HG02884 (cell line): ENCODE results near the gene TNFAIP3.
A peak's percentile ranks its signal among the peaks of the same experiment; 100 is the strongest.

ENCODE experiments used
- ATAC-seq: cut with Tn5 transposase; IDR thresholded peaks from one replicate; pipeline ENCODE4 v1.9.1; 2021; ENCODE audit warnings: mild to moderate bottlenecking, moderate library complexity; ENCODE audit not compliant: unreplicated experiment

TNFAIP3 gene

GRCh38 chr6:137862419-137863090 lies 4.5 kb upstream of the TNFAIP3 start:
- no peak for ATAC-seq

DNA sequence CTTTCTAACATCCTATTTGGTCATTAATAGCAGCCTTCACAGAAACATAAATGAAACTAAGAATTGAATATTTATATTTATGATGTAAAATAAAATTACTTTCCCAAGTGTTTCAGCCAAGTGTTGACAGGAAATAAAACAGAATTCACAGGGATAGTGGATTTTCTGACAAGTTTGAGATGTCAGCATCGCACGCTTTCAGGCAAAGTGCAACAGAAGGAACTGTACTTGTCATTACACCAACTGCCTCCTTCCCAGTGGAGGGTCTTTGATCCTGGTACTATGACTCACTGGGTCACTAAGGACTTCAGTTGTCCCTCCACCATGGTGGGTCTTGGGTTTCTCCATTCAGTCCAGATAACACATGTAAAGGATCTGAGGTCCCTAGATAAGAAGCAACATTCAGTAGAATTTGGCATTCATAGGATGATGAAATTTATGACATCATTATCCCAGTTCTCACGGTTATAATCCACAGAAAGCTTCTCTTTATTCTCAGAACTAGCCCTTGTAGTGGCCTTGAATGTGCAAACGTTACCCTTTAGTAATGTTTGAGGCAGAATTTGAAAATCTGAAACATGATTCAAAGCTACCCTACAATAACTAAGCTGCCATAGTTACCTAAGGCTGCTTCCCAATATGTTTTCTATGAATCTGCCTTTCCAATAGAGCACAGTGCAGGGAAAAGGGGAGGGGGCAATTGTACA lies 3.8 kb upstream of the TNFAIP3 start:
- no peak for ATAC-seq

DNA sequence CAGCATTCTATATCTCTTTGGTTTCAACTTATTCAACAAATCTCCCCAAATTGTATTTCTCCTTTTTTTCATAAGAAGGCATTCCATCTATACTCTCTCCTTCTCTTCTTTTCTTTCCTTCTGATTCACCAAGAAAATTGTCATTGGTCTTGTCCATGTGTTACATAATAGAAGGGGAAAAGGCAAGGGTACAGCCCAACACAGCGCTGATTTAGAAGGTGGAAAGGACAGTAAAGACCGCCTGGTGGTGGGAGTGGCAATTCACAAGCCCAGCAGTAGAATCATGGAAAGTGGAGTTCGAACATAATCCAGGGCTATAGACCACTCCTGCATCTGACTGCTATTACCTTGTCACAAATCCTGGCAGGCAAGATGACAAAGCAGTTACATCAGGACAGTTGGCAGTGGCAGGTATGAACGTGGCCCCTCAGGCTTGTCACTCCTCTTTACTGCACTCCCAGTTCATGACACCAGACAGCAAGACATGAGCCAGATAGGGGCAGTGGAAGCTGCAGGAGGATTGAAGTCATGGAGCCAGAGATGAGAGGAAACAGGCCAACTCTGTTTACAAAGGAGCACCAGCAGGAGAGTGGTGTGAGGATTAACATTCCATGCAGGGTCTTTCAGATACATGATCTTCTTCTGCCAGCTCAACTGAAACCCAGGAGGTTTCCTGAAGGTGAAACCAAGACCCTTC lies 2.1 kb upstream of the TNFAIP3 start:
- ATAC-seq: no peak

DNA sequence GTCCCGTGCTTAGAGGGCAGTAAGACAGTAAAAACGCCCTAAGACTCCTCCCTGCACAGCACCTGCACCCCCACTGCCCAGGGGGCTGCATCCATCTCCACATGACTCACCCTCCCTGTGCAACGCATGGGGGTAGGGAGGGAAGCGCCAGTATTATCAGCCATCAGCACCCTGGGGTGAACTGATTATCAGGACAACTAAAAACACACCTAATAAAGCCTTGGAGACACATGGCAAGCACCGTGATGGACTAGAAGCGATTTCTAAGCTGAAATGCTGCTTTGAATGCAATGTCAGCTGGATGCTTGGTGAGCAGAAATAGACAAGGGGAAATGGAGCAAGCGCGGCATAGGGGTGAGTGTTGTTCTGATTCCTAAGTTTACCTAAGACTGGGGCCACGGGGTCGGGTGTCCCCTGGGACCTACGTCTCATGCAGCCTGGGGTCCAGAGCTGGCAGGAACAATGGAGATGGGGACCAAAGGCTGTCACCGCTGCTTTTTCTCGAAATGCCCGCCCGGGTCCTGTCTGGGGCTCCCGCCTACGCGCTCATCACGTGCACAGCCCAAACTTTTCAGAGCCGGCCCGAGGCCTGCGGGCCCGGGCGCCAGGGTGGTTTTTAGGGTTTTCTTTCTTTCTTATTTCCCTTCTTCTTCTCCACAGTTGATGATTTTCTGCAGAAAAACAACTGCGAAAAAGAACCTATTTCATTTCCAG lies 702 bp upstream of the TNFAIP3 start:
- peak; percentile 16 for ATAC-seq

DNA sequence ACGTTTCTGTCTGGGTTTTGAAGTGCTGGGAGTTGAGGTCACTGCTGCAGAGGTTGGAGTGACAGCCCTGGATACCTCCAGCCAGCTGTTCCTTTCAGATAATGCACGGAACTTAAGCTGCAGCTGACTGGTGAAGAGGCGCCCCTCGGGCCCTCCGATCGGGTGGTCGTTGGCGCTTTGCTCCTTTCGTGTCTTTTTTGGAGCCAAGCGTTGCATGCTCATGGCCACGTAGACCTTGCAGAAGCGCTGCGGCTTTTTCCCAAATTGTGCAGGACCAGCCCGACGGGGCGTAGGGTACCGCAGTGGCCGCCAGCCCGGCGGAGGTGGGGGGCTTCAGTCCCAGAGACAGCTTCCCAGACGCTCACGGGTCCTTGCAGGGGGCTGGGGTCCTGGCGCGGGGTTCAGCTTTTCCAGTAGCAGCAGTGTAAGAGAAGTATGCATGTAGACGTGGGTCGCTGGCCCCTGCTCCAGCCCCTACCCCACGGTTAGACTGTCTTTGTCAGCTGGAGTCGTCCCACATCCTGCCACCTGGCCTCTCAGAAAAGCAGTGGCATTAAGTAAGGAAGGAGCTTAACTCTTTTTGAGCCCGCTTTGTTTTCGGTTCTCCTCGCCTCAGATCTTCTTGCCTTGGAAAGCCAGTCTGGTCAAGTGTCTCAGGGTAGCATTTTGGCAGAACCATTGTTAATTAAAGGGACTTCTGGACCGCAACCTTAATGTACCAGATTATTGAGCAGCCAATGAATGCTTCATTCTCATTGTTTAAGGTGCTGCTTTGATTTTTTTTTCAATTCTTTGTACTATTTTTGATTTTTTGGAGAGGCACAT lies 838 bp downstream of the TNFAIP3 start:
- ATAC-seq: no peak

DNA sequence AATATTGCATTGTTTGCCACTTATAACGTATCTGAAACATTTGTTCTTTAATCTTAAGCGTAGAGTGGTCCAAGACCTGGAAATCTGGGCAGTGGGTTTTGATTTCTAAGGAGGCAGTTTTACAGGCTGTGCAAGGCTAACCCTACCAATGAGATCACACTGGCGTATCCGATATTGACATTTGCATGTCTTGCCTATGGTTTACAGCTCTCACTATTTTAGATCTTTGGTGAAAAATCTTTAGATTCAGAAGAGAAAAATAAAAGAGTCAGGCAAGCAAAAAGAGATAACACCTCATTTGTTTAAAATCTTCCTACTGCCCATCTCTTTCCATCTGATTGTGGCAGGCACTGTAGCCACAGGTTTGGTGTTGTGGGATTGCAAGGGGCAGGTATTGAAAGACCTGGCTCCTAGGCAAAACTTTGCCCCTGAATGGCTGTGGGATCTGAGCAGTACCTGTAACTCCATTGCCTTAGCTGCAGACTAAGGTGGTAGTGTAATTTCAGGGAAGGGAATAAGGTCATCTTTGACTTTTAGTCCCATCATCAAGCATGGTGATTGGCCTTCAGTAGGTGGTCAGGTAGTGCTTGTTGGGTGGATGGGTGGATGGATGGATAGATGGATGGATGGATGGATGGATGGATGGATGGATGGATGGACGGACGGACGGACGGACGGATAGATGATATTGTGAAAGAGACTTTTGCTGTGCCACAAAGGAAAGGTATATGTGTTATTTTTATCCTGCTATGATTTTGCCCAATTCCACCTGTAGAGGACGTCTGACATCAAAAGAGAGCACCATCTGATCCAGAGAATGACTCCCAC lies 1.9 kb downstream of the TNFAIP3 start:
- ATAC-seq: no peak

GRCh38 chr6:137869549-137870307 lies 2.7 kb downstream of the TNFAIP3 start:
- no peak for ATAC-seq

DNA sequence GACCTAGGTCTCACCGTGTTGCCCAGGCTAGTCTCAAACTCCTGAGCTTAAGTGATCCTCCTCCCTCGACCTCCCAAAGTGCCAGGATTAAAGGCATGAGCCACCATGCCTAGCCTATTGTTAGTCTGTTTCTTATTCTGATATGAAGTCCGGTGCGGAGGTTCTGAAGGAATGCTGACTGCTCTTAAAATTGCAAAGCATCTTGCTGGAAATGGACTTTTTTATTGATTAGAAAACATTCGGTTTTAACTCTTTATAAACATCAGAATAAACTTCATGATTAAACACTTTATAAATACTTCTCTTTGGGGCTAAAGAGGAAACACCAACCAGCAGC lies 3.2 kb downstream of the TNFAIP3 start:
- no peak for ATAC-seq

GRCh38 chr6:137870744-137871247 lies 3.7 kb downstream of the TNFAIP3 start:
- ATAC-seq: no peak

GRCh38 chr6:137871291-137871690 lies 4.2 kb downstream of the TNFAIP3 start:
- no peak for ATAC-seq

DNA sequence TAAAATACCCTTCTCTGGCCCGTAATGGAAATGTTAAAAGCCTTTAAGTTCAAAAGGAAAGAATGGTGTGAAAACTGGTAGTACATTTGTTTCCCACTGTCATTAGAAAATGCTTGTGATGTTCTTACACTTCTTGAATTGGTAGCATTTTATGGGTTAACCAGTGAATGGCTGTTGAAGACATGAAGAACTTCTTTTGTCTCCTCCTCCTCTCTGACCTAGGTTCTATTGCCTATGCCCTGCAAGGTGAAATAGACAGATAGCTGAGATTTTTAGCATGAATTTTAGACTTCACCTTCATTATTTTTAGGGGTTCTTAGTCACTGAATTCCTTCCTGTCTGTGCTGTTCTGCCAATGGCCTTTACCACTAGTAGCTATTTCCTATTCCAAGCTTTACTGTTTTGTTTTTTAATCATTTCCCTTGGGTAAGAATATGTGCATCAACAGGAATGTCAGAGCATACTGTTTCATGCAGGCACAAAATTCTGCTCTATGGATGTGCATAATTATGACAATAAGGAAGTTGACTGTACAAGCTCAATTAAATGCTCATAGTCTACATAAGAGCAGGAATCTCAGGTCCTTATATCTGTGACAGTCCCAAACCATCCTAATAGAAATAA lies 4.9 kb downstream of the TNFAIP3 start:
- no peak for ATAC-seq

DNA sequence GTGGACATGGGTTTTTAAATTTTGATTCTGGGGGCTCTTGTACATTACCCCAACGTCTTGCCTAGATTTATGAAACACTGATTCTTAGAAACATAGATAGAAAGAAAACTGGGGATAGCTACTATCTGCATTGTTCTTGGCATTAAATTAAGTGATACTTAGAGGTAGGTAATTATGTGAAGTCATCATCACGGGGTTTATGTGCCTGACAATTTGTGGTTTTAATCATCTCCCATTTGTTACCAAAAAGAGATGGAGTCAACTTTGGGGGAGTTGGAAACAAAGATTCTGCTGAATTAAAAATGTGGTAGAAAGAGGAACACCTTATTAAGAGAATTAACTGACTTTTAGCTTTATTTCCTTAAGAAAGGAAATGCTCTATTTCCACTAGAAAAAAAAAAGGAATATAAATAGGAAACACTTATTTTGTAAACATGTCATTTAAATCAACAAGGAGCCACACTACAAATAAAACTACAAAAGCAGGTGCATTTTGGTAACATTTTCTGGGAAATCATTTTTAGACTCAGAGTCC lies 5.6 kb downstream of the TNFAIP3 start:
- no peak for ATAC-seq

- no peak for ATAC-seq
Observed at GRCh38 chr6:137873273-137873762, 6.3 kb downstream of the TNFAIP3 start.

GRCh38 chr6:137874204-137875057 lies 7.4 kb downstream of the TNFAIP3 start:
- ATAC-seq: no peak

GRCh38 chr6:137875058-137875520 lies 8.0 kb downstream of the TNFAIP3 start:
- ATAC-seq: no peak

DNA sequence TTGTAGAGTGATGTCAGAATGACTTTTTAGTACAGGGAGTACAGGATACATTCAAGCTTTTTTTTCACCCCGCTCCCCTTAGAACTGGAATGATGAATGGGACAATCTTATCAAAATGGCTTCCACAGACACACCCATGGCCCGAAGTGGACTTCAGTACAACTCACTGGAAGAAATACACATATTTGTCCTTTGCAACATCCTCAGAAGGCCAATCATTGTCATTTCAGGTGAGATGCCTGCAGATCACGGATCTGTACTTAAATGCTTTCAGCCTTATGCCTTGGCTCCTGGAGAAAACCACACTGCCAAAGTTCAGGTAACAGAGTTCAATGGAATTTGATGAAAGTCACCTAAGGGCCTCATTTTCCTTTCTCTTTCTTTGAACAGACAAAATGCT lies 8.5 kb downstream of the TNFAIP3 start:
- ATAC-seq: no peak

- no peak for ATAC-seq
Observed at GRCh38 chr6:137876547-137876946, 9.5 kb downstream of the TNFAIP3 start.
